D721Med (cell line): ENCODE measurements around the gene GLUL.

Experiments
- DNase-seq: peaks from one replicate; pipeline ENCODE4 v3.0.0; 2011; ENCODE audit warnings: low spot score; ENCODE audit not compliant: insufficient read length
- FAIRE-seq: peaks from 2 replicates; lab custom pipeline; 2011; peaks lifted over from hg19 to GRCh38; lab: Jason Lieb, UNC
- TF ChIP-seq, protein P1 (sequence below): IDR thresholded peaks from 2 replicates; pipeline ENCODE4 v1.5.1; 2012; ENCODE audit warnings: mild to moderate bottlenecking, control low read depth; ENCODE audit not compliant: insufficient read depth; ENCODE audit errors: missing control alignments

GLUL gene

DNA sequence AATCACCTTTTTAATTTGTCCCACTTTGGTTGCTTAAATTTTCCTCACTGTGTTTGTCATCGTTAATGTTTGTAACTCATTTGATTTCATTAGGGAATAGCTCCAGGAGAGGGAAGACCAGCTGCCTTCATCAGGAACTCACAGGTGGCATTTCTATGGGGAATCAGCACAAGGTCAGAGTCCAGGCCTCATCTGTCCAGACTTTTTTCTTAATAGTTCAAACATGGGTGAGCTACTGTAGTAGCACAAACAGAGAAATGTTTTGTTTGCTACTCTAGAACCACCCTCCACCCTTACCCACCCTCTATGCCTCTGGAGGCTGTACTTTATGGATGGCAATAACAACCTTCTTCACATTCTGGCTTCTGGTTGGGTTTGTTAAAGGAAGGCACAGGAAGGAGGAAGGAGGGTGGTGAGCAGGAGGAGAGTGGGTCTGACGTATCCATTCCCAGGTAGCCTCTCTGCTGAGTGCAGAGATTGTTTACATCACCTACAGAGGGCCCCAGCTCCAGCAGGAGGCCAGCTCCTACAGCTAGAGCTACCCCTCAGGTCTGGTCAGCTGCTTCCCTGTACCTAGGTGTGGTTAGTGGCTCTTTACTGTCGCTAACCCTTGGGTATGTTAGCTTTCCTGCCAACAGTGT is 17.0 kb upstream of the GLUL start:
- TF ChIP-seq, protein P1, sequence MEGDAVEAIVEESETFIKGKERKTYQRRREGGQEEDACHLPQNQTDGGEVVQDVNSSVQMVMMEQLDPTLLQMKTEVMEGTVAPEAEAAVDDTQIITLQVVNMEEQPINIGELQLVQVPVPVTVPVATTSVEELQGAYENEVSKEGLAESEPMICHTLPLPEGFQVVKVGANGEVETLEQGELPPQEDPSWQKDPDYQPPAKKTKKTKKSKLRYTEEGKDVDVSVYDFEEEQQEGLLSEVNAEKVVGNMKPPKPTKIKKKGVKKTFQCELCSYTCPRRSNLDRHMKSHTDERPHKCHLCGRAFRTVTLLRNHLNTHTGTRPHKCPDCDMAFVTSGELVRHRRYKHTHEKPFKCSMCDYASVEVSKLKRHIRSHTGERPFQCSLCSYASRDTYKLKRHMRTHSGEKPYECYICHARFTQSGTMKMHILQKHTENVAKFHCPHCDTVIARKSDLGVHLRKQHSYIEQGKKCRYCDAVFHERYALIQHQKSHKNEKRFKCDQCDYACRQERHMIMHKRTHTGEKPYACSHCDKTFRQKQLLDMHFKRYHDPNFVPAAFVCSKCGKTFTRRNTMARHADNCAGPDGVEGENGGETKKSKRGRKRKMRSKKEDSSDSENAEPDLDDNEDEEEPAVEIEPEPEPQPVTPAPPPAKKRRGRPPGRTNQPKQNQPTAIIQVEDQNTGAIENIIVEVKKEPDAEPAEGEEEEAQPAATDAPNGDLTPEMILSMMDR, result no peak
- no peak for FAIRE-seq

DNA sequence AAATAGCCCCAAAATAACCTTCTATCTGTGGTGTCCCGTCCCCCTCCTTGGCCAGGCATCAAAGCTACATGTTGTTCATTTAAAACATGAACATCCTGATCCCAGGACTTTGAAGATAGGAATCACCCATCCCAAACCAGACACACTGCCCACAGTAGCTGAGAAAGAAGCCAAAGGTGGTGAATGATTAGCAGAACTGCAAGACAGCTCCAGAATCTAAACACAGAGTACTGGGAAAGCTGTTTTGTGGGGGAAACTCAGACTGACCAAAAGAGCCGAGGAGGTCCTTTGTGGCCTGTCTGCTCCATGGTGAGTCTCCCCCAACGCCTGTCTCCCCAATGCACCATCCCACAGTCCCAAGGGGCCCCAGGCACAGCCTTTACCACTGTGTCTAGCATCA is 16.1 kb upstream of the GLUL start:
- no peak for FAIRE-seq
- TF ChIP-seq, protein P1, result no peak

More for the DNA sequence above, 17.0 kb upstream of the GLUL start:
- DNase-seq, result no peak

DNA sequence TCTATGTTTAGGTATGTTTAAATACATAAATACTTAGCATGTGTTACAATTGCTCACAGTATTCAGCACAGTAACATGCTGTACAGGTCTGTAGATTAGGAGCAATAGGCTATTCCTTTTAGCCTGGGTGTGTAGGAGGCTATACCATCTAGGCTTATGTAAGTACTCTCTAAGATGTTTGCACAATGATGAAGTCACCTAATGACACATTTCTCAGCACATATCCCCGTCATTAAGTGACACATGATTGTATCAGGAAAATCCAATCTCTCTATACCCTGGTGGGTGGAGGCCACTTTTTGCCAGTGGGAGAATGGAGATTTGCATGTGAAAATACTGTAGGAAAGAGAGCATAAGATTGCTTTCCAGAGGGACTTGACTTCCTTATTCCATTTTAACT is 14.4 kb upstream of the GLUL start:
- FAIRE-seq (no peak), DNase-seq (no peak)
- TF ChIP-seq, protein P1, result no peak

More for the DNA sequence above, 16.1 kb upstream of the GLUL start:
- DNase-seq, result no peak

DNA sequence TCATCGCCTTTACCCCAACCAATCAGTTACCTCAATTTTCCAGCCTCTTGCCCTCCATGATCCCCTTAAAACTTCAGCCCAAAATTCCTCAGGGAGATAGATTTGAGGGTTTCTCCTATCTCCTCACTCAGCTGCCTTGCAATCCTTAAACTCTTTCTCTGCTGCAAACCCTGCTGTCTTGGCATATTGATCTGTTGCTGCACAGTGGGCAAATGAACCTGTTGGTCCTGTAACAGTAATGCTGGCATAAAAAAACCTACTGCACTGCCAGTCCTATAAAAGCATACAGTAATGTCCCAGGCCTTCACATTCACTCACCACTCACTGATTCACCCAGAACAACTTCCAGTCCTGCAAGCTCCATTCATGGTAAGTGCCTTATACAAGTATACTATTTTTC is 14.0 kb upstream of the GLUL start:
- FAIRE-seq, result no peak
- TF ChIP-seq, protein P1, result no peak
- no peak for DNase-seq

DNA sequence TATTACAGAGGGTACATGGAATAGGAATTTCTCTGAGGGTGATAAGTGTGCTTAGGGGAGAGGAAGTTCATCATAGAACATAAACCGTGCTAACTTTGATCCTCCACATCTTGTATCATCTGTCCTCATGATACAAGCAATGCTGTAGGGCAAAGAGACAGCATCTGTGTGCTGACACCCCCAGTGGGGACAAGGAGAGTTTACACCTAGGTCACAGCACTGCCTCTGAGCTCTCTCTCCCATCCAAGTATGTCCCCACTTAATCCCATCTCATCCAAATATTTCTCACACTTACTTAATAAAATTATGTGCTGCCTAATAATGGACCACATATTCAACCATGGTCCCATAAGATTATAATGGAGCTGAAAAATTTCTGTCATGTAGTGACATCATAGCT is 13.2 kb upstream of the GLUL start:
- TF ChIP-seq, protein P1, result no peak
- no peak for DNase-seq
- FAIRE-seq, result no peak

DNA sequence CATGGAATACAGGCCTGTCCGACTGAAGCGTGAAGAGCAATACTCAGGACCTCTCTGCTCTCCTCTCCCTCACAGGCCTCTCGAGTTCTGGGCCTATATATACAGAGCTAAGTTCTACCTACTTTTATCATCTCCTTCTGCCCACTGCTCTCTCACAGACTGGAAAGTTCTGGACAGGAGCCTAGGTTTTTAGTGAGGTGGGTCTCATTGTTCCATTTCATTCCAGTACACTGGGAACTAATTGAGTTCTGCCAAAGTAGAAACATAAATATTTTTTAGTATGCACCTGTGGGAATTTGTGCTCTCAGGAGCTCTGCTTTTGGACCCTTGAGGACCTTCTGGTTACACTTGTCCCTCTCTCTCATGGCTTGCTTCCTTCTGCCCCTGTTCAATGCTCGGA is 9.0 kb upstream of the GLUL start, which contains the start of gene TEDDM1:
TEDDM1 (minus strand) TSS at position 101 of the 400 bp plus-strand sequence. CDS start 182 bp downstream, outside the sequence.
- no peak for FAIRE-seq
- DNase-seq, result no peak
- TF ChIP-seq, protein P1, result no peak

DNA sequence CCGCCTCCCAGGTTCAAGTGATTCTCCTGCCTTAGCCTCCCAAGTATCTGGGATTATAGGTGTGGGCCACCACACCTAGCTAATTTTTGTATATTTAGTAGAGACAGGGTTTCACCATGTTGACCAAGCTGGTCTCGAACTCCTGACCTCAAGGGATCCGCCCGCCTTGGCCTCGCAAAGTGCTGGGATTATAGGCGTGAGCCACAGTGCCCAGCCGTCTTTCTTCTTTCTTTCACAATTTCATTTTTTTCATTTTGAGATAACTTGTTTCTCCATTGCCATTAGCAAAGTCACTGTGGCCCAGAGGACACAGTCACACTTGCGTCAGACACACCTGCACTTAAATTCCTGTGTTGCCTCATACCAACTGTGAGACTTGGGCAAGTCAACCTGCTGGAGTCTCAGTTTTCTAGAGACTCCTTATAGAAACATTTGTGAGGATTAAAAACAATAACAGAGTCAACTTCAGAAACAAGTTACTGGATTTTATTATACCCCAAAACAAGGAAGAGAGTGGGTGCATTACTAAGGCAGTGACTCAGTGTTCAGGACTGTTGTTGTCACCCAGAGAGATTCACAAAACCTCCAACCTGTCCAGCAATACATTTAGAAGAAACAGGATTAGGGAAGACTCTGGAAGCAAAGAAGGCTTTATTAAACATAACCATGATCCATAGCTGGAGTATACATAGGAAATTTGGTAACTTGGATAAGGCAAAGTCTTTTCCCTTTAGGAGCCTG is 6.2 kb upstream of the GLUL start:
- TF ChIP-seq, protein P1, result no peak
- DNase-seq (no peak), FAIRE-seq (no peak)
